IMR-90 (cell line): ENCODE data around the gene HNRNPUL1. TPM values are rescaled to one million over a fixed set of nuclear protein-coding genes. Genes with fewer than 3 reads are reported as not detected.

Experiments used
- ATAC-seq: fragments of 200-7000 bp; cut with Tn5 transposase; 2 replicates; pipeline ENCODE4 v1.9.1; 2020; ENCODE audit warnings: low read depth, mild to moderate bottlenecking, moderate library complexity
- BruUV-seq: library from RNA; stranded (reverse); fragments of 400-500 nt; replicated peaks from 2 replicates; lab custom pipeline; 2021; lab: Mats Ljungman, UMichigan
- CTCF ChIA-PET: fragments of 300-600 bp; formaldehyde crosslinking; extraction: SDS; loops from one replicate; lab custom pipeline; 2021; ENCODE audit warnings: antibody characterized with exemption; lab: Yijun Ruan, JAX
- POLR2A ChIA-PET: fragments of 300-600 bp; sonication (Branson Sonifier 250); formaldehyde crosslinking; loops from one replicate; lab custom pipeline; 2022; ENCODE audit warnings: antibody characterized with exemption; ENCODE audit not compliant: unreplicated experiment; lab: Charles Lee
- DNase-seq: peaks from one replicate; pipeline ENCODE4 v3.0.0; 2013
- H2AFZ ChIP-seq: replicated peaks from 2 replicates; pipeline ENCODE3; 2013; ENCODE audit warnings: low read length, mild to moderate bottlenecking; ENCODE audit not compliant: poor library complexity
- H2AK5ac ChIP-seq: 2 replicates; pipeline ENCODE4 v1.6.1; 2013; ENCODE audit warnings: low read depth, low read length, inconsistent platforms
- H2AK9ac ChIP-seq: replicated peaks from 2 replicates; pipeline ENCODE3; 2013; ENCODE audit warnings: mild to moderate bottlenecking, low read depth, low read length, moderate library complexity; ENCODE audit not compliant: poor library complexity
- H2BK120ac ChIP-seq: 2 replicates; pipeline ENCODE4 v1.6.1; 2013; ENCODE audit warnings: low read depth, low read length, inconsistent platforms
- H2BK15ac ChIP-seq: 3 replicates; pipeline ENCODE4 v1.6.1; 2013; ENCODE audit warnings: low read depth, low read length, inconsistent platforms
- H2BK20ac ChIP-seq: 2 replicates; pipeline ENCODE4 v1.6.1; 2013; ENCODE audit warnings: low read depth, mild to moderate bottlenecking, inconsistent platforms, low read length, moderate library complexity
- H2BK5ac ChIP-seq: 2 replicates; pipeline ENCODE4 v1.6.1; 2013; ENCODE audit warnings: mild to moderate bottlenecking, low read depth, low read length, inconsistent platforms; ENCODE audit not compliant: poor library complexity, severe bottlenecking
- H3K14ac ChIP-seq: replicated peaks from 2 replicates; pipeline ENCODE4 v1.6.1; 2013; ENCODE audit warnings: low read depth, low read length, inconsistent platforms
- H3K18ac ChIP-seq: 2 replicates; pipeline ENCODE4 v1.6.1; 2013; ENCODE audit warnings: low read depth, low read length, control low read depth
- H3K23ac ChIP-seq: 2 replicates; pipeline ENCODE4 v1.6.1; 2013; ENCODE audit warnings: low read depth, low read length, inconsistent platforms
- H3K27ac ChIP-seq: 2 replicates; pipeline ENCODE4 v1.5.1; 2013; ENCODE audit warnings: mild to moderate bottlenecking, control low read depth, low read length; ENCODE audit not compliant: insufficient read depth
- H3K27me3 ChIP-seq: 2 replicates; pipeline ENCODE4 v1.6.1; 2013; ENCODE audit warnings: low read length; ENCODE audit not compliant: control insufficient read depth, insufficient read depth
- H3K36me3 ChIP-seq: 2 replicates; pipeline ENCODE4 v1.6.1; 2013; ENCODE audit warnings: low read length, mixed read lengths; ENCODE audit not compliant: control insufficient read depth, insufficient read depth
- H3K4ac ChIP-seq: 2 replicates; pipeline ENCODE4 v1.6.1; 2013; ENCODE audit warnings: low read depth, low read length, inconsistent platforms
- H3K4me1 ChIP-seq: 2 replicates; pipeline ENCODE4 v1.6.1; 2013; ENCODE audit warnings: low read length, mixed read lengths; ENCODE audit not compliant: control insufficient read depth, insufficient read depth
- H3K4me2 ChIP-seq: 2 replicates; pipeline ENCODE4 v1.6.1; 2013; ENCODE audit warnings: low read depth, mild to moderate bottlenecking, control low read depth, low read length, moderate library complexity
- H3K4me3 ChIP-seq: 2 replicates; pipeline ENCODE4 v1.5.1; 2013; ENCODE audit warnings: low read depth, mild to moderate bottlenecking, control low read depth, low read length, moderate library complexity; ENCODE audit not compliant: insufficient read depth
- H3K56ac ChIP-seq: 2 replicates; pipeline ENCODE4 v1.6.1; 2013; ENCODE audit warnings: low read length, inconsistent platforms; ENCODE audit not compliant: insufficient read depth; ENCODE audit errors: extremely low read depth
- H3K79me1 ChIP-seq, 2 experiments: 2 replicates each; pipeline ENCODE4 v1.6.1; 2013; ENCODE audit warnings: low read length in 2 of 2, inconsistent platforms in 1 of 2, low read depth in 1 of 2
- H3K9ac ChIP-seq: 2 replicates; pipeline ENCODE4 v1.6.1; 2013; ENCODE audit warnings: low read depth, low read length, control low read depth
- H3K9me1 ChIP-seq: 2 replicates; pipeline ENCODE4 v1.6.1; 2013; ENCODE audit warnings: low read length, inconsistent platforms; ENCODE audit not compliant: insufficient read depth
- H3K9me3 ChIP-seq: 2 replicates; pipeline ENCODE4 v1.6.1; 2013; ENCODE audit warnings: low read length; ENCODE audit not compliant: control insufficient read depth, insufficient read depth
- H4K20me1 ChIP-seq: 2 replicates; pipeline ENCODE4 v1.6.1; 2013; ENCODE audit warnings: low read length, inconsistent platforms; ENCODE audit not compliant: insufficient read depth
- H4K5ac ChIP-seq: 2 replicates; pipeline ENCODE4 v1.6.1; 2013; ENCODE audit warnings: mild to moderate bottlenecking, low read depth, low read length, control low read depth
- H4K8ac ChIP-seq, 2 experiments: 2 replicates each; pipeline ENCODE4 v1.6.1; 2013; ENCODE audit warnings: low read depth in 2 of 2, low read length in 2 of 2, control low read depth in 1 of 2, inconsistent platforms in 1 of 2
- H4K91ac ChIP-seq: 2 replicates; pipeline ENCODE4 v1.6.1; 2013; ENCODE audit warnings: low read depth, low read length, inconsistent platforms; ENCODE audit not compliant: insufficient read depth
- POLR2A ChIP-seq: IDR thresholded peaks from 2 replicates; pipeline ENCODE4 v1.6.1; 2012; ENCODE audit warnings: mild to moderate bottlenecking, low read depth, low read length
- RCOR1 ChIP-seq: IDR thresholded peaks from 2 replicates; pipeline ENCODE4 v1.6.1; 2012; ENCODE audit warnings: mild to moderate bottlenecking, low read length, improper control_type of control experiment; ENCODE audit not compliant: insufficient replicate concordance
- WGBS, 2 experiments: methylation state at CpG; one replicate each; pipeline versions ENCODE4 v1.1.5 to v1.1.7; 2013; ENCODE audit warnings: missing lambda C conversion rate in 2 of 2; ENCODE audit not compliant: insufficient read length in 1 of 2; ENCODE audit errors: extremely low coverage in 2 of 2; 5-methylcytosine and 5-hydroxymethylcytosine counted together
- dilution Hi-C: fragments of 300-500 bp; cut with HindIII; formaldehyde crosslinking; loops from one replicate; pipeline ENCODE4 v1.14.3; 2018; ENCODE audit warnings: low sequenced_read_pairs; ENCODE audit not compliant: unreplicated experiment
- in situ Hi-C: fragments of 300-500 bp; cut with MboI; formaldehyde crosslinking; loops from 3 replicates; pipeline ENCODE4 v1.14.3; 2019; ENCODE audit warnings: low sequenced_read_pairs, inconsistent platforms, mixed read lengths
- intact Hi-C: fragments of 100-400 bp; cut with micrococcal nuclease; formaldehyde crosslinking; loops from 2 replicates; pipeline ENCODE4 v1.10.0; 2022
- polyA plus RNA-seq, 3 experiments: library from polyadenylated mRNA; depleted of rRNA; stranded (reverse); fragments of >200 nt; gene quantifications; 2 replicates each; pipeline ENCODE4 v1.2.3, GENCODE V29; 2012; ENCODE audit warnings: low replicate concordance in 1 of 3
- total RNA-seq: library from RNA; depleted of rRNA; stranded (reverse); fragments of >200 nt; gene quantifications from 2 replicates; pipeline ENCODE4 v1.2.3, GENCODE V29; 2012

Gene HNRNPUL1
- total and polyA plus RNA-seq, 2 of the 4 experiments (the other 2 are of a cell fraction), result 50.7 to 67.3 TPM

GRCh38 chr19:41264581-41265394 lies 616 bp downstream of the HNRNPUL1 start:
- no peak overlapping the region for H2BK20ac ChIP-seq
- intact Hi-C loops, result loop anchor here (2.0 to 5.0 kb wide), 2 partner anchors 44 to 88 kb away; partner anchors contain the start of gene TGFB1
- H3K9me3 ChIP-seq, result no peaks in the 10 kb centered on the region
- peak; percentile 34 for DNase-seq
- peak overlapping the region; percentile 76 for H3K23ac ChIP-seq
- H4K91ac ChIP-seq, result peak overlapping the region; percentile 95
- CTCF ChIA-PET, result interaction anchor here (1.0 kb wide), 1 partner anchor 486 kb away, joined by 4 read pairs; no protein-coding TSS in a partner anchor
- peak overlapping the region; percentile 91 for H3K4ac ChIP-seq
- H2AK9ac ChIP-seq, result peak overlapping the region; percentile 100
- peak overlapping the region; percentile 88 for H4K5ac ChIP-seq
- H2AK5ac ChIP-seq, result peak overlapping the region; percentile 90
- peaks cover 34% of the 10 kb centered on the region for H4K20me1 ChIP-seq
- peak overlapping the region; percentile 46 to 95 for H4K8ac ChIP-seq
- H3K36me3 ChIP-seq, result peaks cover 20% of the 10 kb centered on the region
- POLR2A ChIA-PET, result interaction anchor here (1.9 kb wide), 1 partner anchor 60 kb away, joined by 6 read pairs; no protein-coding TSS in a partner anchor
- peaks cover 17 to 40% of the 10 kb centered on the region in 2 experiments; a peak in 3 of 4 replicates for H3K79me1 ChIP-seq
- H3K4me2 ChIP-seq, result peak overlapping the region; percentile 95
- H3K9me1 ChIP-seq, result peaks cover 8% of the 10 kb centered on the region; the same call in 1 of the 2 replicates
- in situ Hi-C loops, result loop anchor here (5.0 to 25.0 kb wide), 2 partner anchors 62 to 602 kb away; no protein-coding TSS in a partner anchor
- H3K4me1 ChIP-seq, result peaks cover 9% of the 10 kb centered on the region
- H3K9ac ChIP-seq, result peak overlapping the region; percentile 93
- H3K18ac ChIP-seq, result peak overlapping the region; percentile 58
- H3K27ac ChIP-seq, result peak overlapping the region; percentile 93
- H2BK5ac ChIP-seq, result peak overlapping the region; percentile 89
- dilution Hi-C loops, result no loop called here
- 1% methylated on average over 31 of the region's 75 CpGs; no CpG with 5 or more reads in 1 of the 2 experiments for WGBS, 2 experiments
- no peaks in the 10 kb centered on the region for H3K27me3 ChIP-seq
- H2AFZ ChIP-seq, result peak overlapping the region; percentile 91
- no peak for ATAC-seq
- no peak overlapping the region for H2BK15ac ChIP-seq
- no peak for TF ChIP-seq RCOR1
- peak; percentile 32; the same call in 1 of the 2 replicates for TF ChIP-seq POLR2A
- BruUV-seq, result no TSS peak
- peak overlapping the region; percentile 68 for H3K14ac ChIP-seq
- H3K56ac ChIP-seq, result peak overlapping the region; percentile 78
- H2BK120ac ChIP-seq, result peak overlapping the region; percentile 39
- H3K4me3 ChIP-seq, result peak overlapping the region; percentile 82
